COLO668 (cell line): ENCODE data around the gene SFTA2.
"Not testable (repeated sequence)": the region's sequence is repeated elsewhere in the genome, so short reads cannot be mapped to it uniquely, and the experiment has no call there.

Source experiments
- DNase-seq: peaks from one replicate; lab custom pipeline; 2025; ENCODE audit not compliant: unreplicated experiment; lab: John Stamatoyannopoulos, UW

SFTA2 gene

GRCh38 chr6:30944051-30944450 lies 12.1 kb upstream of the SFTA2 start:
- no peak for DNase-seq

DNA sequence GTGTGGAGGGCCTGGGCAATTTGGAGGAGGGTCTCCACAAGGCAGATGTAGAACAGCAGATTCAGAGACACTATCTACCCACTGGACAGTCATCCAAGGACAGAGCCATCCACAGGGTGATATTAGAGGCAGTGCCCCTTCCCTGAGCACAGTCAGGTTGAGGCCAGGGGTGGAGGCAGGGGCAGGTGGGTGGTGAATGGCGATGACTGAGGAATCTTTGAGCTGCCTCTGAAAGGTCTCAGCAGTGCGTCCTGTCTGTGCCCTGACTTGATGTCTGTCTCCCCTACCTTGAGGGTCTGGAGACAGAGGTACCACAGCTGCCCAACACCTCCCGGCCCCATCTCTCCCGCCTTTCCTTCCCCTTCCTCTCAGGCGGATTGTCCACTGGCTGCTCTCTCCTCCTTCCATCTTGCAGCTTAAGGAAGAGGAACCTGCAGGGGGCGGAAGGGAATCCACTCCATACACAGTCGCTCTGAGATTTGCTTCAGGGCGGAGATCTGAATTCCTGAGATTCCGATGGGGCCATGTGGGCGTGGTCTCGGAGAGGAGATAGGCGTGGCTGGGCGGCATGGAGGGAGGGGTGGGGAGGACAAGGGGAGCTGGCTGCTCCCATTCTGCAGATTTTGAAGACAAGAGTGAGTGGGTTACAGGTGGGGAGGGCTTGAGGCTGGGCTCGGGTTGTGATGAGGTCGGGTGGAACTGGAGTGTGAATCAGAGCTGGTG lies 10.5 kb upstream of the SFTA2 start:
- DNase-seq: no peak

GRCh38 chr6:30940361-30940986 lies 8.5 kb upstream of the SFTA2 start, which contains the start of gene MUCL3:
MUCL3 (plus strand) TSS chr6:30940973; CDS start chr6:30941000, 27 bp downstream.
- DNase-seq: no peak

DNA sequence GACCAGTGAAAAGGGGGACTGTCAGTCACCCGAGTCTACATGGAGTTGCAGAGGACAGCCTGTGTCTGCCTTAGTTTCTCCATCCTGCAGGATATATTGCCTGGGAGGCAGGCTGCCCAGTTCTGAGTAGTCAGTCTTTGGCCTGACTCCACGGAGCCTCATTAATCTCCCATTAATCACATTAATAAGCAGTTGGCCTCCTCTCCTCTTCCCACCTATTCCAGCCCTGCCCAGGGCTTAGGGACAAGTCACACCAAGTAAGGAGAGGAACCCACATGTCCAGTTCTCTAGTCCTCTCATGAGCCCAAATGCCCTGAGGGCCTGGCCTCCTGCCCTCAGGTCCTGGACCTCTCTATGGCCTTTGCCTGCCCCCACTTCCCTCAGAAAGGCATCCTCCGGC lies 7.5 kb upstream of the SFTA2 start:
- no peak for DNase-seq

- no peak for DNase-seq
Observed at GRCh38 chr6:30938730-30939129, 6.8 kb upstream of the SFTA2 start.

- DNase-seq: no peak
Observed at GRCh38 chr6:30937265-30937664, 5.3 kb upstream of the SFTA2 start.

DNA sequence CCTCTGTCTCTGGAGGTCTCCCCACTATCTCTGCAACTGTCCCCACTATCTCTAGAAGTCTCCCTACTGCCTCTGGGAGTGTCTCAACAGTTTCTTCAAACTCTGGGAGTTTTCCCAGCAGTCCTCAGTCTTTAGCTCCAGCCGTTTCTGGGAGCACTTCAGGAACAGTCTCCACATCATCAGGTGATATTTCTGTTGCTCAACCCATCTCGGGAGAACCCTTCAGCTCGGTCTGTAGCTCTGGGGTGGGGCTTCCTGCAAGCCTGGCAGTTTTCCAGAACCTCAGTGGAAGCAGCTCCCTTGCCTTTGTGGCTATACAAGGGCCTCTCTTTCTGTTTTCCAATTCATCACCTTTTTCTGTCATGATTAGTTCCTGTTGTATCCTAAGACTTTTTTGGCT lies 3.0 kb upstream of the SFTA2 start:
- DNase-seq: no peak

DNA sequence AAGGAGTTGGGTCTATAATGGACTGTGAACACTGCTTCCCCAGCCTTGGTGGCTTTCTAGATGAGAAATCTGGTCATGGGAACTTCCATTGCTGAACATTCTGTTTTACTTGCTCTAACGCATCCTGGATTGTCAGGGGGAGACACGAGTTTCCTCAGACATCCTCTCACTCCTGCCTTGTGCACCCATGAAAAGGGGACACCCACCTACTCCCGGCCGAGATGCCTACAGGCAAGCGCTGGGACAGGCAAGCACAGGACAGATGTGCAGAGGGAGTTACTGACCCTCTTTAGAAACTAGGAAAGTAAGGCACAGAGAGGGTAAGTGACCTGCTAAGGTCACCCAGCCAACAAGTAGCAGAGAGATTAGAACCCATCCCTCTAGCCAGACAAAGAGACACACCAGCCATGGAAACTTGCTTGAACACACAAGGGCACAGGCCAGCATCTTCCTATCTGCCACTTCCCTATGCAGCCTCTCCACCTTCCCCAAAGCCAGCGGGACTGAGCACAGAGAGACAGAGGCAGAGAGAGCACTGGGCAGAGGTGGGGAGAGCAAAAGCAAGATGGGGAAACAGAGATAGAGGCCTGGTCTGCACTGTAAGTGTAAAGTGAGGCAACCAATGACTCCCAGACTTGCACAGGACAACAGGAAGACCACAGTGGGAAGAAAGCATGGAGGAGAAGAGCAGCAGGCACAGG lies 845 bp upstream of the SFTA2 start:
- DNase-seq: no peak

- no peak for DNase-seq
Observed at GRCh38 chr6:30931272-30931671, 698 bp downstream of the SFTA2 start.

- no peak for DNase-seq
Observed at GRCh38 chr6:30930506-30930905, 1.5 kb downstream of the SFTA2 start.

- DNase-seq: no peak
Observed at GRCh38 chr6:30928677-30929076, 3.3 kb downstream of the SFTA2 start.

GRCh38 chr6:30927080-30927479 lies 4.9 kb downstream of the SFTA2 start:
- not testable (repeated sequence) for DNase-seq

DNA sequence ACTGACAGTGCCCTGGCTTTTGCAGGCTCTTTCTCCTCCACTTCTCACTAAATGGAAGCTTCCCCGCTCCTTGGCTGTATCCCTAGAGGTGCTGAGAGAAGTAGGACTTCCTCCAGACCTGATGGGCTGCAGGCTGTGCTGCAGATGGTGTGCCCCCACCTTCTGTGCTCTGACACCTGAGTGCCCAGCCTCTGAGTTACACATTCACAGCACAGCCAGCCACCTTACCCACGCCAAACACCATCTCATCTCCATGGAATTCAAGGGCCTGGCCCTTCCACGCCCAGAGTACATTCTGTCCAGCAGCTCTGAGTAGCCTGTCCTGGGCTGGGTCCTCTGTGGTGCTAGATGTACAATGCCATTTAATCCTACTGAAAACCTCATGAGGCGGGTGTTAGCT lies 5.3 kb downstream of the SFTA2 start:
- DNase-seq: no peak

GRCh38 chr6:30924040-30924627 lies 7.8 kb downstream of the SFTA2 start:
- not testable (repeated sequence) for DNase-seq

DNA sequence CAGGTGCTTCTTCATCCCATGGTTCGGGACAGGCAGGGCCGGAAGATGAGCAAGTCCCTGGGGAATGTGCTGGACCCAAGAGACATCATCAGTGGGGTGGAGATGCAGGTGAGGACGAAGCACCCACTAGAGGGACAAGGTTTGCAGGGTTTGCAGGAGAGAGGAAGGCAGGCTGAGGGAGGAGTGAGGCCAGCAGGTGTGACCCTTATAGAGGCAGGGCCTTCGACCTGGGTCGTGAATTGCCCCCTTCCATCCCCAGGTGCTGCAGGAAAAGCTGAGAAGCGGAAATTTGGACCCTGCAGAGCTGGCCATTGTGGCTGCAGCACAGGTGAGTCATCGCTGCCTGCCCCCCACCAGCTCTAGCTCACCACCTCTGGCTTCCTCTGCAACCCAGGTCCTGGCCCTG lies 9.5 kb downstream of the SFTA2 start:
- no peak for DNase-seq

GRCh38 chr6:30918670-30919069 lies 13.3 kb downstream of the SFTA2 start:
- no peak for DNase-seq

GRCh38 chr6:30917487-30917886 lies 14.5 kb downstream of the SFTA2 start:
- no peak for DNase-seq

- DNase-seq: no peak
Observed at GRCh38 chr6:30917041-30917440, 14.9 kb downstream of the SFTA2 start.

DNA sequence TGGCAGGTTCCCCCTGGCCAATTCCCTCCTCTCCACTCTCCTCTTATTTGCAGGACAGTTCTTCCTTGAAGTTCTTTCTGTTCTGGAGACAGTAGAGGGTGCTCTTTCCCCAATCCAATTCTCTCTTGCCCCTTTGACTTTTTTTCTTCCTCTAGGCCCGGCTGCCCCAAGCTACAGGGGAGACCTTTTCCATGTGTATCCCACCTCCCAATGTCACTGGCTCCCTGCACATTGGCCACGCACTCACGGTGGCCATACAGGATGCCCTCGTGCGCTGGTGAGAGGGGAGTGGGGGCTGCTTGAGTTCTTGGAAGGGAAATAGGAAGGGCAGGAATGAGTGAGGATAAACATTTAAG lies 16.4 kb downstream of the SFTA2 start:
- DNase-seq: peak; percentile 4

- peak; percentile 9 for DNase-seq
Observed at GRCh38 chr6:30914854-30915590, 16.9 kb downstream of the SFTA2 start.
